HG02678 (cell line): ENCODE measurements around the gene ROBO2.

Experiments
- ATAC-seq: cut with Tn5 transposase; IDR thresholded peaks from one replicate; pipeline ENCODE4 v1.9.1; 2021; ENCODE audit warnings: mild to moderate bottlenecking, moderate library complexity; ENCODE audit not compliant: unreplicated experiment

Gene ROBO2

DNA sequence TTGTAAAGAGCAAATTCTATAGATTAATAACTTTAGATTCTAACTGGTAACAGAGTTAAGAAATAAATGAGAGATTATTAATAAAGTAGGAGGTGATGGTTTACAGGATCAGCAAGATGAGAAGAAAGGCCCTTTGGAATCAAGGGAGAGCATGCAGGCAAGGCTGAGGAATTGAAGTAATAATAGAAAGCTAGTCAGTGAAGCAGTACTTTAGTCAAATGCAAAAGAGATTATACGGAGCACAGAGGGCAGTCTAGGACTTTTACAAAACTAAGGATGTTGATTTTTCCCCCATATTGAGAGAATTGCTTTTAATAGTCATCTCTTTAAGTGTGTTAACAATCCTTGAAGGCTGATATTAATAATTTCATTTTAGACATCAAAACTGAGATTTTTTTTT, 146.4 kb downstream of the ROBO2 start:
- no peak for ATAC-seq

DNA sequence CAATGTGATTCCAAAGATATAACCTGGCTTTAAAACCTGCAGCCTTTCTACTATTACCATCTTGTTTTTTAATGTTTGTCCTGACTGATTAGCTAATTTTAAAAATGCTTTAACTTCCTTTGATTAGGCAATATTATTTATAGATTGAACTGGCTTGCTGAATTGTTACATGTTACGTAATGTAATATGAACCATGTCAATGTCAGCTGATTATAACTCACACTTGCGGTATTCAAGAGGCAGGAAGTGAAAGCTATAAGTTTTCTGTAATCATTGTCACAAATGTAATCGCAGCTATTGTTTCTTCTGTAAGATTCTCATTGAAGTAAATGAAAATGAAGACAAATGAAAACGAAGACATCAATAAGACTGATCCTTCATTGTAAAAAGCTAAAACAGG, 146.8 kb downstream of the ROBO2 start:
- ATAC-seq = no peak

DNA sequence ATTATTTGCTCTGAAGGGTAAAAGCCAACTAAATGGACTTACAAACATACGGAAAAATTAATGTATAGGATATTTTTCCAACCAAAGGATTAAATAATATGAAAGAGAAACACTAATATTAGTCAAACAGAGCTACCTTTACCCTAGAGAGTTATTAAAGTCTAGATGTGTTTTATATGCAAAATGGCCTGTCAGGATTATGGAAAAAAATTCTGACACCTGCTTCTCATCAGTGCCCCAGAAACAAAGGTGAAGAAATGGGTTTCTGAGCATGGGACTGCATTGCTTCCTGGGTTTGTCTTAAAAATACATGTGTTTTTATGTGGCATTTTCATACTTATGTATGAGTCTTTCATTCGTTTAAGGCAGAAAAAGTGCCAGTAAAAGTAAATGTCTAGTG, 148.3 kb downstream of the ROBO2 start:
- ATAC-seq = no peak

- ATAC-seq = no peak
Measured at GRCh38 chr3:77189258-77189657, 149.4 kb downstream of the ROBO2 start.

- no peak for ATAC-seq
Measured at GRCh38 chr3:77189684-77190083, 149.8 kb downstream of the ROBO2 start.

GRCh38 chr3:77190374-77190773, 150.5 kb downstream of the ROBO2 start:
- no peak for ATAC-seq

DNA sequence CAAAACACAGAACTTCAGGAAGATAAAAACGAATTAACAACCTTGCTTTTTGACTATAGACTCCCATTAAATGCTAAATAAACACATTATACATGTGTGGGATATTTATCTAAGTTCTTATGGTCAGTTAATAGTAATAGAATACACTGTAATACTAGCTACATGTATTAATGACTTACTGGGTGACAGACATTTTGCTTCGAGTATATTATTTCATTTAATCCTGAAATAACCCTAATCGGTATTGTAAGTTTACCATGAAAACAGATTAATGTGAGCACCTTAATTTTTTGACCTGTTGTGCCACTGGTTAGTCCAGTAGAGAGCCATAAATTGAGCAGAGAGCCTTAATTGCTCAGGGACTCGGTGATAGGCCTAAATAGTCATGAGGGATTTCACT, 151.1 kb downstream of the ROBO2 start:
- ATAC-seq = no peak

DNA sequence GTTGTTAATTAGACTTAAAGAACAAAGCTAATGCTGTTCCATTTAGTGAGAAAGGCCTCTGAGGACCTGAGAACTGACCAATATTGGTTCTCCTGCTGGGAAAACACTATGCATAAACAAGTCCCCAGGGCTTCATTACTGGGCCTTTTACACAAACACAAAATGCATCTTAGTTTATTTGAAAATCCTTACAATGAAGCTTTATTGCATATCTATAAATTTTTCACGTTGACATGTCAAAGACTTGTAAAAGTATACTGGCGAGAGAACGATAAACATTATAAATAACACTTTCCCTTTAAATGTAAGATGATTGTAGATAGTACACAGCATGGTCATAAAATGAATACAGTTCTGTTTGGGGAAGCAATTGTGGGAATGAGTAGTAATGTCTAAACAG, 151.7 kb downstream of the ROBO2 start:
- ATAC-seq = no peak

- no peak for ATAC-seq
Measured at GRCh38 chr3:77195766-77196545, 156.1 kb downstream of the ROBO2 start.

DNA sequence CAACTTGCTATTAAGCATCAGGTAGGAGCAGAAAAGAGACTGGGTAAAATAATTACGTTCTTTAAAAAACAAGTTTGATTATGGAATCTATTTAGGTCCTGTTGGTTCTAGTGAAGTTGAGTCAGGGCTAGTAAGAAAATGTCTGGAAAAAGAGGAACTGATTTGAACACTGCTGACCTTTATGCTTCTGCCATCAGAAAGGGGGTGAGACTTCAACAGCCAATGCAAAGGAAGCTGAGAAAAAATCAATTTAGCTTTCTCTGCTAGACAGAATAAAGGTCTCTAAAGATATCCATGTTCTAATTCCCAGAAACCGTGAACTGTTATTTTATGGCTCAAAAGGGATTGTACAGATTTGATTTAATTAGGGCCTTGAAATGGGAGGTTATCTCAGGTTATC, 157.5 kb downstream of the ROBO2 start:
- no peak for ATAC-seq

- no peak for ATAC-seq
Measured at GRCh38 chr3:77203851-77204250, 164.0 kb downstream of the ROBO2 start.

- no peak for ATAC-seq
Measured at GRCh38 chr3:77204788-77205187, 164.9 kb downstream of the ROBO2 start.

GRCh38 chr3:77207753-77208152, 167.9 kb downstream of the ROBO2 start:
- ATAC-seq = no peak

DNA sequence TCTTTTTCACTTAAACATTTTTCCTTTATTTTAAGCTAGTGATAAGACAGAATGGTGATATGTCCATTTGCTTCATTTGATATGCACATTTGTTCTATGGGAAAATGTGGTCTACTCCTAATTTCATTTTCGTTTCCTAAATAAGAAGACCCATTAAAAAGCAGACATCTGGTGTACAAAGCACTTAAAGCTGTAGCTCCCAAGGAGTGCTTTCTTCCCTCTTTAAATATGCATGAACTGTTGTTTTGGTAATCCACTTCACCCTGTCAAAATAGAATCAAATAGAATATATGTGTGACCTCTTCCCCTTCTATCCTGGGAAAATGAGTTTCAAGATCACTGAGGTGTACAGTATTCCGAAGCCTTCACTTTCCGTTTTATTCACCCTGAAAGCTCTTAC, 182.8 kb downstream of the ROBO2 start:
- no peak for ATAC-seq

DNA sequence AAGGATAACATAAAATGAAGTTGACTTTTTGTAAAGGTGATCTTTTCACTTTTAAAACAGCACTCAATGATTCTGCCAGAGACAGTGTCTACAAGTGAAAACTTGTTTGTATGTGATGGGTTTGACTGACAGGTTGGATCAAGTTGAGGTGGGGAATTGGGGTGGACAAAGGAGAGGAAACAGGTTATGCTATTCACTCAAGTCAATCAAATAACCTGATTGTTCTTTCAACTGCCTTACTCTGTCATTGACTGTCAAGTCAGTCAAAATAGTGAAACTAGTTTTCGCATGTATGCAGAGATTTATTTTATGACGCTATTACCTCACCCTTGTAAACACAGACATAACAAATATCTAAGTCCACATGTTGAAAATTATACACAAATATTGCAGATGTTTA, 187.7 kb downstream of the ROBO2 start:
- no peak for ATAC-seq

- ATAC-seq = no peak
Measured at GRCh38 chr3:77232557-77232956, 192.7 kb downstream of the ROBO2 start.

DNA sequence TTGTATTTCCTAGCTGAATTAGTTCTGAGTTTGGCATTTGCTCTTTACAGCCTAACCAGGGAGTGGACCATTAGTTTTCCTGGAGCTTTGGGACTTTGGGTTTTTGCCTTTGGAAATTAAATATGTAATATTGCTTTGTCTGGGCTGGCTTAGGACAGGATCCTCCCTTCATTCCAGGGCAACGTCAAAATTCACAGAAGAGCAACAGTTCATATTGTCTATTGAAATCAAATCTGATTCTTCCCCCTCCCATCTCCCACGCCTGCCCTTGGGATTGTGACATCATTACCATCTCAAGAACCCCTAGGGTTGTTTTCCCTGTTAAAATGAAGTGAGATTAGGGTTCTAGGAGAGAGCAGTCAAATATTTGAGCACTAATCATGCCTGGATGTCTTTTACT, 194.1 kb downstream of the ROBO2 start:
- ATAC-seq = no peak

- no peak for ATAC-seq
Measured at GRCh38 chr3:77236118-77236517, 196.2 kb downstream of the ROBO2 start.

DNA sequence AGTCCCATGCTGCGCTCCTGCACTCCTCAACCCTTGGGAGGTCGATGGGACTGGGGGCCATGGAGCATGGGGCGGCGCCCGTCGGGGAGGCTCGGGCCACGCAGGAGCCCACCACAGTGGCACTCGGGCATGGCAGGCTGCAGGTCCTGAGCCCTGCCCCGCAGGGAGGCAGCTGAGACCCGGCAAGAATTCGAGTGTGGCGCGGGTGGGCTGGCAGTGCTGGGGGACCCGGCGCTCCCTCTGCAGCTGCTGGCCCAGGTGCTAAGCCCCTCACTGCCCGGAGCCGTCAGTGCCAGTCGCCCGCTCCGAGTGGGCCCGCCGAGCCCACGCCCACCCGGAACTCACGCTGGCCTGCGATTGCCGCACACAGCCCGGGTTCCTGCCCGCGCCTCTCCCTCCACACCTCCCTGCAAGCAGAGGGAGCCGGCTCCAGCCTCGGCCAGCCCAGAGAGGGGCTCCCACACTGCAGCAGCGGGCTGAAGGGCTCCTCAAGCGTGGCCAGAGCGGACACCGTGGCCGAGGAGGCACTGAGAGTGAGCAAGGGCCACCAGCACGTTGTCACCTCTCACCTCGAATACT, 200.3 kb downstream of the ROBO2 start:
- no peak for ATAC-seq

GRCh38 chr3:77242371-77242770, 202.5 kb downstream of the ROBO2 start:
- ATAC-seq = no peak

DNA sequence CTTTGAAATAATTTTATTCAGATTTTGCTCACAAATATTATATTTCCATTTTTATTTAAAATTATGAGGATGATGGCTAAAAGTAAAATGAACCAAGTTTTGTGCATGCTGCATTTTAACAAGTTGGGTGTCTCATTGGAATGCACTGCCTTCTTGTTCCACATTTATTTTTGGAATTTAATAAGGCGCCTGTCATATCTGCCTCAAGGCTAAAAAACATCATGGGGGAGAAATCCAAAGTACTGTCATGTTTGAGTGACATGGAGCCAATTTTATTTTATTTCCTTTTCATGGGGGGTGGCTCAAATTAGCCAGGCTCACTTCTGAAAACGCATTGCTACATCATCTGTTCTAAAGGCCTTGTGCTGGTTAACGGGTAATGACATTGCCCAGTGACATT, 205.1 kb downstream of the ROBO2 start:
- no peak for ATAC-seq

- ATAC-seq = no peak
Measured at GRCh38 chr3:77247061-77247460, 207.2 kb downstream of the ROBO2 start.

DNA sequence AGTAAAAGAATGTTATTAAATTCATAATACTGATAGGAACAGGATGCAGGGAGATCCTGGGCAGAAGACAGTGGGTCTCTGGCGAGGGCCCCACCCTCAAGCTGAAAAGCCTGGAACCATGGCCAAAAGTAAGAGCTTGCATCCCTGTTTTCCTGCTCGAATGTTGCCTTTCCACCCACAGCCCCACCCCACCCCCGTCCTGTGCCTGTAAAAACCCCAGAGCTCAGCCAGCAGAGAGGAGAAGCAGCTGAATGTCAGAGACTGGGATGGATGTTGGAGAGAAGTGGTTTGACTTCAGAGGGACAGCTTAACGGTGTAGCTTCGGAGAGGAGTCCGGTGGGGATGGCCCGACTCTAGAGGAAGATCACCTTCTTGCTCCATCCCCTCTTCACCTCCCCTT, 207.9 kb downstream of the ROBO2 start:
- ATAC-seq = no peak
